ENCODE results near the gene ABCC10. TPM values are rescaled to one million over a fixed set of nuclear protein-coding genes. Genes with fewer than 3 reads are reported as not detected.

Gene ABCC10
- total and polyA plus RNA-seq, 2 donors from 2014 or later = 12.0 to 30.2 TPM

DNA sequence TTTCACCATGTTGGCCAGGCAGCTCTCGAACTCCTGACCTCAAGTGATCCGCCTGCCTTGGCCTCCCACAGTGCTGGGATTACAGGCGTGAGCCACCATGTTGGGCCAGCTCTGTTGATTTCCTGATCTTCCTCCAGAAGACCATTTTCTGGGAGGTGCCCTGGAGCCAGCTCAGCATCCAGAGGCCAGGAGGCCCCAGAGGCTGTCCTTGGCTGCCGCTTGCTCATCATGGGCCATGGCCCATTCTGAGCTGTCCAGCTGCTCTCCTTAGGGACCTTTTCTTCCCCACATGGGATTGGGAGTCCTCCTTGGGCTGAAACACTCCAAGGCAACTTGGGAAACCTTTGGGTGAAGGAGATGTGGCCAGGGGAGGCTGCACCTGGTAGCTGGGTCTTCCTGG, 67.4 kb downstream of the ABCC10 start:
- FAIRE-seq (no peak), DNase-seq (no peak)
- Histone ChIP-seq H3K27me3 (ENCODE audit: control insufficient read depth, insufficient read depth, low read length) (no peaks in the 10 kb centered on the region), H3K4me3 (ENCODE audit: low read length in 3 of 3) (no peak overlapping the region), H3K9me3 (ENCODE audit: control insufficient read depth in 2 of 3, insufficient read depth in 1 of 3, low read length in 3 of 3) (no peaks in the 10 kb centered on the region), H3K27ac (ENCODE audit: low read depth in 2 of 2, low read length in 2 of 2) (no peak overlapping the region), H3K36me3 (ENCODE audit: control insufficient read depth in 2 of 3, insufficient read depth in 3 of 3, low read length in 3 of 3) (peaks cover 2 to 17% (median 12%) of the 10 kb centered on the region in 3 donors), H3K9ac (ENCODE audit: low read length in 3 of 3) (no peak overlapping the region), H3K4me1 (ENCODE audit: control insufficient read depth in 2 of 3, insufficient read depth in 2 of 3, low read depth in 1 of 3, low read length in 3 of 3) (peaks cover 0 to 23% (median 17%) of the 10 kb centered on the region in 3 donors)
- intact Hi-C loops (cut with DNase I) = no loop called here
- TF ChIP-seq, protein P1, sequence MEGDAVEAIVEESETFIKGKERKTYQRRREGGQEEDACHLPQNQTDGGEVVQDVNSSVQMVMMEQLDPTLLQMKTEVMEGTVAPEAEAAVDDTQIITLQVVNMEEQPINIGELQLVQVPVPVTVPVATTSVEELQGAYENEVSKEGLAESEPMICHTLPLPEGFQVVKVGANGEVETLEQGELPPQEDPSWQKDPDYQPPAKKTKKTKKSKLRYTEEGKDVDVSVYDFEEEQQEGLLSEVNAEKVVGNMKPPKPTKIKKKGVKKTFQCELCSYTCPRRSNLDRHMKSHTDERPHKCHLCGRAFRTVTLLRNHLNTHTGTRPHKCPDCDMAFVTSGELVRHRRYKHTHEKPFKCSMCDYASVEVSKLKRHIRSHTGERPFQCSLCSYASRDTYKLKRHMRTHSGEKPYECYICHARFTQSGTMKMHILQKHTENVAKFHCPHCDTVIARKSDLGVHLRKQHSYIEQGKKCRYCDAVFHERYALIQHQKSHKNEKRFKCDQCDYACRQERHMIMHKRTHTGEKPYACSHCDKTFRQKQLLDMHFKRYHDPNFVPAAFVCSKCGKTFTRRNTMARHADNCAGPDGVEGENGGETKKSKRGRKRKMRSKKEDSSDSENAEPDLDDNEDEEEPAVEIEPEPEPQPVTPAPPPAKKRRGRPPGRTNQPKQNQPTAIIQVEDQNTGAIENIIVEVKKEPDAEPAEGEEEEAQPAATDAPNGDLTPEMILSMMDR (IDR thresholded peaks at IDR 0.05; ENCODE audit: borderline replicate concordance, extremely low read depth, insufficient read depth) = no peak

- no peak overlapping the region for H3K9ac ChIP-seq (ENCODE audit: low read length in 3 of 3)
- H3K4me1 ChIP-seq (ENCODE audit: control insufficient read depth in 2 of 3, insufficient read depth in 2 of 3, low read depth in 1 of 3, low read length in 3 of 3) = peaks cover 0 to 20% (median 17%) of the 10 kb centered on the region in 3 donors
- H3K9me3 ChIP-seq (ENCODE audit: control insufficient read depth in 2 of 3, insufficient read depth in 1 of 3, low read length in 3 of 3) = no peaks in the 10 kb centered on the region
- DNase-seq (peak in 1 of 5 donors; percentile 33), FAIRE-seq (no peak)
- intact Hi-C loops (cut with DNase I) = no loop called here
- peaks cover 5 to 25% (median 19%) of the 10 kb centered on the region in 3 donors for H3K36me3 ChIP-seq (ENCODE audit: control insufficient read depth in 2 of 3, insufficient read depth in 3 of 3, low read length in 3 of 3)
- TF ChIP-seq, protein P1 (IDR thresholded peaks at IDR 0.05; ENCODE audit: borderline replicate concordance, extremely low read depth, insufficient read depth) = no peak
- H3K4me3 ChIP-seq (ENCODE audit: low read length in 3 of 3) = no peak overlapping the region
- H3K27me3 ChIP-seq (ENCODE audit: control insufficient read depth, insufficient read depth, low read length) = no peaks in the 10 kb centered on the region
- no peak overlapping the region for H3K27ac ChIP-seq (ENCODE audit: low read depth in 2 of 2, low read length in 2 of 2)
Measured at GRCh38 chr6:43495409-43495941, 68.1 kb downstream of the ABCC10 start.

DNA sequence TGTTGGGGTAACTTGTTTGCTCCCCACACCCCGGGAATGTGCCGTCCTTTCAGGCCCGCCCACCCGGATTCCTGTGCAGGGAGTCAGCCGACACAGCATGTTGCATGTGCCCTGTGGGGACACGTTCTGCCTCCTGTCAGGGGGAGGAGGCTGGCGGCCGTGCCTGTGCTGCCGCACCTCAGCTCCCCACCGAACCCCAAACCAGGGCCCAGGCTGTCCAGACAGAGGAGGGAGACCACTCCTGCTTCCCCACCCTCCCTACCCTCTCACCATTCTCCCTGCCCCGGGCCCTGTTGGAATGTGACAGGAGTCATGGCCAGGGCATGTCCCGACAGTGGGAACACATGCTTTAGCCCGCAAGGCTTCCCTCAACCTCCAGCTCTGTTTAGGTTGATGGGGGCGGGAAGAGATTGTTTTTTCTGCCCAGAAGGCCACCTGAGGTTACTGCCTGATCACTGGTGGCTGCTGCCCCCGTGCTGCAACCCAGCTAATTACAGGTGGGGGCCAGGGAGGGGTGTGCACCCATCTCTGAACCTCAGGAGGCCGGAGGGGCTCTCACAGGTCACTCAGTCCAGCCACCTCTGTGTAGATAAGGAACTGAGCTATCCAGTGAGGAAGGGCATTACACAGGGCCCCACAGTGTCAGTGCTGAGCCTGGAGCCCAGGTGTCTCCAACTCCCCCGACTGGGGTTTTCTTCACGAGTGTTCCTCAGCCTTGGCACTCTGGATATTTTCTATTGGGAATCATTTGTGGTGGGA, 69.2 kb downstream of the ABCC10 start:
- Histone ChIP-seq H3K9ac (ENCODE audit: low read length in 3 of 3) (no peak overlapping the region), H3K27me3 (ENCODE audit: control insufficient read depth, insufficient read depth, low read length) (no peaks in the 10 kb centered on the region), H3K9me3 (ENCODE audit: control insufficient read depth in 2 of 3, insufficient read depth in 1 of 3, low read length in 3 of 3) (no peaks in the 10 kb centered on the region), H3K27ac (ENCODE audit: low read depth in 2 of 2, low read length in 2 of 2) (no peak overlapping the region), H3K36me3 (ENCODE audit: control insufficient read depth in 2 of 3, insufficient read depth in 3 of 3, low read length in 3 of 3) (peaks cover 5 to 35% (median 25%) of the 10 kb centered on the region in 3 donors), H3K4me1 (ENCODE audit: control insufficient read depth in 2 of 3, insufficient read depth in 2 of 3, low read depth in 1 of 3, low read length in 3 of 3) (peaks cover 0 to 20% (median 17%) of the 10 kb centered on the region in 3 donors), H3K4me3 (ENCODE audit: low read length in 3 of 3) (no peak overlapping the region)
- TF ChIP-seq, protein P1 (IDR thresholded peaks at IDR 0.05; ENCODE audit: borderline replicate concordance, extremely low read depth, insufficient read depth) = peak; percentile 60
- DNase-seq (peak in 4 of 5 donors; percentile 27 to 48 (median 41)), FAIRE-seq (no peak)
- intact Hi-C loops (cut with DNase I) = no loop called here

Data from kidney (tissue), 14 donors.